Bronchial epithelial cell (primary cell): Measurements from ENCODE around the gene SFT2D2. TPM values are rescaled to one million over a fixed set of nuclear protein-coding genes. Genes with fewer than 3 reads are reported as not detected.

Source experiments
- DNase-seq: peaks from one replicate; pipeline ENCODE4 v3.0.0-alpha.2; 2010; ENCODE audit warnings: low read depth
- FAIRE-seq: peaks from 2 replicates; lab custom pipeline; 2011; peaks lifted over from hg19 to GRCh38; lab: Jason Lieb, UNC
- H3K27me3 ChIP-seq: 2 replicates; pipeline ENCODE4 v1.5.1; 2011; ENCODE audit warnings: low read length; ENCODE audit not compliant: control insufficient read depth, insufficient read depth
- H3K36me3 ChIP-seq: 2 replicates; pipeline ENCODE4 v1.5.1; 2011; ENCODE audit warnings: low read length; ENCODE audit not compliant: control insufficient read depth, insufficient read depth
- H3K4me3 ChIP-seq: 2 replicates; pipeline ENCODE4 v1.5.1; 2011; ENCODE audit warnings: mild to moderate bottlenecking, low read depth, low read length, control low read depth
- CTCF ChIP-seq: IDR thresholded peaks from 2 replicates; pipeline ENCODE4 v1.5.1; 2011; ENCODE audit warnings: mild to moderate bottlenecking, moderate library complexity, low read length, control low read depth, inconsistent platforms; ENCODE audit not compliant: insufficient read depth, severe bottlenecking
- total RNA-seq: library from RNA; depleted of rRNA; stranded (reverse); fragments of >200 nt; gene quantifications from 2 replicates; pipeline ENCODE4 v1.2.1, GENCODE V29; 2014

Gene SFT2D2
- total RNA-seq, 1 donor from 2014 or later = 22.4 TPM

DNA sequence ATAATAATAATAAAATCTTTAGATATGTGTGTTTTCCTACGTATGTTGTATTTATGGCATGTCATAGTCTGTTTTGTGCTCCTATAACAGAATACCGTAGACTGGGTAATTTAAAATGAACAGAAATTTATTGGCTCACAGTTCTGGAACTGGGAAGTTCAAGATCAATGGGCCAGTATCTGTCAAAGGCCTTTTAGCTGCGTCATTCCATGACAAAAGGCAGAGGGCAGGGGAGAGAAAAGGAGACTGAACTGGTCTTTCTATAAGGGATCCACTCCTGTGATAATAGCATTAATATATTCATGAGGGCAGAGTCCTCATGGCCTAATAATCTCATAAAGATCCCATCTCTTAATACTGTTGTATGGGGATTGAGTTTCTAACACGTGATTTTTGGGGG lies 7.1 kb upstream of the SFT2D2 start:
- no peak for DNase-seq
- FAIRE-seq = no peak
- Histone ChIP-seq H3K36me3 (no peaks in the 10 kb centered on the region), H3K4me3 (no peak overlapping the region), H3K27me3 (no peaks in the 10 kb centered on the region)
- TF ChIP-seq CTCF = no peak

GRCh38 chr1:168220470-168220871 lies 5.3 kb upstream of the SFT2D2 start:
- DNase-seq (no peak), FAIRE-seq (no peak)
- Histone ChIP-seq H3K36me3 (no peaks in the 10 kb centered on the region), H3K4me3 (no peak overlapping the region), H3K27me3 (no peaks in the 10 kb centered on the region)
- no peak for TF ChIP-seq CTCF

DNA sequence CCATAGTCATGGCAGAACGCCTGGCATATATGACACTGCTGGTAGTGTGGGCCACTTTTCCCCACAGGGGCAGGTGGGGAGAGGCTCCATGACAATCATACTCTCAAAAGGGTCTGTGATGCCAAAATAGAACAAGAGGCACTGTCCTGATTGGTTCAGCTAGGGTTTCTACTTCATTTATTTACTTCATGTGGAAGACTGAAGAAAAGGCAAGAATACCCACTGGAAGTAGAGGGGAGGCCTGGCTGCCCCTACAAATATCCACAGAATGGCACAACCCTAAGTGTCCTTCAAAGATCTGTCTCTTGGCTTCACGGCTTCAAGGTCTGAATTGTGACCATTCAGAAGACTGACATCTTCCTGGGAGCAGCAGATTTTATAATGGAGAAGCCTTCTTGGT lies 4.5 kb upstream of the SFT2D2 start:
- no peak for TF ChIP-seq CTCF
- no peak for FAIRE-seq
- no peak overlapping the region for H3K4me3 ChIP-seq

DNA sequence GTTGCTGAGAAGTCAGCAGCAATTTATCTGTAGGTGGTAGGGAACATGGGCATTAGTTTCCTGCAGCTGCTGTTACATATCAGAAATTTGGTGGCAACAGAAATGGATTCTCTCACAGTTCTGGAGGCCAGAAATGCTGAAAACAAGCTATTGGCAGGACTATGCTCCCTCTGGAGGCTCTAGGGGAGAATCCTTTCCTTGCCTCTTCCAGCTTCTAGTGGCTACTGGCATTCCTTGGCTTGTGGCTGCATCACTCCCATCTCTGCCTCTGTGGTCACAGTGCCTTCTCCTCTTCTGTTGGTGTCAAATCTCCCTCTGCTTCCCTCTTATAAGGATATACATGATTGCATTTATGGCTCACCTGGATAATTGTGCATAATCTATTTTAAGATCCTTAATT lies 2.5 kb upstream of the SFT2D2 start:
- FAIRE-seq (no peak), DNase-seq (no peak)
- H3K36me3 ChIP-seq = no peaks in the 10 kb centered on the region
- no peaks in the 10 kb centered on the region for H3K27me3 ChIP-seq
- no peak for TF ChIP-seq CTCF
- H3K4me3 ChIP-seq = no peak overlapping the region

More for the DNA sequence above, 4.5 kb upstream of the SFT2D2 start:
- no peak for DNase-seq
- no peaks in the 10 kb centered on the region for H3K27me3 ChIP-seq
- no peaks in the 10 kb centered on the region for H3K36me3 ChIP-seq

- no peaks in the 10 kb centered on the region for H3K36me3 ChIP-seq
- DNase-seq (peak; percentile 66), FAIRE-seq (no peak)
- TF ChIP-seq CTCF = no peak
- no peaks in the 10 kb centered on the region for H3K27me3 ChIP-seq
- no peak overlapping the region for H3K4me3 ChIP-seq
These were observed 1.9 kb upstream of the SFT2D2 start for GRCh38 chr1:168223681-168224540.
